ENCODE measurements around the gene RAB37. TPM values are rescaled to one million over a fixed set of nuclear protein-coding genes. Genes with fewer than 3 reads are reported as not detected.

RAB37 gene
- total and polyA plus RNA-seq, 7 experiments from 2014 or later = 23.6 to 58.5 (median 30.7) TPM

DNA sequence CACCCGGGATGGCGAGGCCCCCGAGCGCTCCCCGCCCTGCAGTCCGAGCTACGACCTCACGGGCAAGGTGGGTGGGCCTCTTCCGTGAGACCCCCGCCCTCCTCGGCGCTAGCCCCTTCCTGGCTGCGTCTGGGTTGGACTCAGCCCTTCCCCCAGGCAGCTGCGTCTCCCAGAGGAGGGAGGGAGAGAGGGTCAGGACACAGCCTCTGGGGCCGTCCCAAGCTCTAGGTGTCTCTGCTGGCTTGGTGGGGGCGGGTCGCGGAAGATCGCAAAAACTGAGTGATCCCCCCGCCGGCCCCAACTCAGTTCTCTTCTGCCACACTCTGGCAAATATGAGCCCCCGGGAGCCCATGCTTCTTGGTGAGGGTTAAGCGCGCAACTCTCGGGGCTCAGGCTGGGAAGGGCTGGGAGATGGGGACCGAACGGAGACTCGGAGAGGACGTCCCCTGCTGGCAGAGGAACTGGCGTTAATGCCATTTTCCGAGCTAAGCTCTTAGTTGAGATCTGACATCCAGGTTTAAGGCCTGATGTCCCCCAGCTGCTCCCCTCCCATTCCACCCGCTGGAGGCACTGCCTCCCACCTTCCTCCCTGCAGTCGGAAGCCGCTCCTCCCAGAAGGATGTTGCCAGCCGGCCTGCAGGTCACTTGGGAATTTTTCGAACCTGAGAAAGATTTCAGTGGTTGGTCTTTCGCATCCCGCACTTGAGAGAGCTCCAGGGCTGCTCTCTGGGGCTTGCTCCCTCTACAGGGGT is 419 bp downstream of the RAB37 start:
- peak; percentile 48 for ATAC-seq
- Mint-ChIP-seq H3K4me3 (peak overlapping the region; percentile 85 to 97 (median 92)), H3K4me1 (peaks cover 51 to 63% (median 60%) of the 10 kb centered on the region in 7 donors)

DNA sequence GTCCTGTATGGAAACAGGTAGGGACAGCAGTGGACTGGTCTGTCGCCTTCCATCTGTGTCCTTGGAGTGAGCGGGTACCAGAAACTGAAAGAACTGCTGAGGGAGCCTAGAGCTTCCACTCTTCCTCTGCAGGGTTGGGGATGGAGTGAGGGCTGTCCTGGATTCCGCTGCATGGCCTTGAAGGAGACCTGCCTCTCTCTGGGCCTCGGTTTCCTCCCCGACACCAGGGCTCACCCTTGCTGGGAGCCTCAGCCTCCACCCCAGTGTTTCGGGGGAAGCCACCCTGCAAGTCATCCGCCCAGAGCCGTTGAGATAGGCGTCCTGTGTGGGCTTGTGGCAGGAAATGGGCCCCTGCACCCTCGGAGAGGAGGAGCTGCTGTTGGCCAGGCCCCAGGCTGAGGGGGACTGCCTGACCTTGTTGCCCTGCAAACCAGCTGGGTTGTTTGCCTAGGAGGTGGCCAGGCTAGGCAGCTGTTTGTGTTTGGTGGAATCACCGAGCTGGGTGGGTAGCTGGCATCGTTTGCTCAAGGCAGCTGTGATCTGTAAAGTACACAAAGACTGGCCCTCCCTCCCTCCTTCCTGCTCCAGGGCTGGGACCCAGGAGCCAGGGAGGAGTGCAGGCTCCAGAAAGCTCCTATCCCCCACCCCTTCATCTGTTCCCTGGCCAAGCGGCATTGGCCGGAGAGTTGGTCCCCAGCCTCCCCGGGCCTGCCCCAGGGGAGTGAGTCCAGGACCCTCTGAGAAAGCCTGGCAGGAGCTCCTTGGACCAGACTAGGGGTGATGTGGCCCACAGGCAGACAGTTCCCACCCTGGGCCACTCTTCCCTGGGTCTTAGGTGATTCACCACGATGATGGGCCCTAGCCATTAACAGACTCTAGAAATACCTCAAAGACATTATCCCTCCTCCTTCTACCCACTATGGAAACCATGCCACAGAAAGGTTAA is 1.3 kb downstream of the RAB37 start:
- intact Hi-C loops (cut with micrococcal nuclease) = loop anchor here (1.0 to 10.0 kb wide), 4 partner anchors 10 to 134 kb away; partner anchors contain the start of genes FDXR (in 1 of the 2) and NHERF1 (in 1 of the 2)
- Histone ChIP-seq H3K36me3 (ENCODE audit: control insufficient read depth in 2 of 3, insufficient read depth in 3 of 3, low read length in 3 of 3) (no peaks in the 10 kb centered on the region), H3K9me3 (ENCODE audit: control insufficient read depth in 2 of 3, low read length in 3 of 3) (no peaks in the 10 kb centered on the region), H3K27me3 (ENCODE audit: control insufficient read depth in 2 of 2, insufficient read depth in 2 of 2, low read length in 2 of 2) (no peaks in the 10 kb centered on the region), H3K27ac (ENCODE audit: low read depth, low read length) (peak overlapping the region; percentile 71), H3K4me3 (ENCODE audit: low read length) (peak overlapping the region; percentile 95), H3K4me1 (ENCODE audit: control insufficient read depth in 2 of 2, insufficient read depth in 2 of 2, low read length in 2 of 2) (peaks cover 55% of the 10 kb centered on the region in 2 donors)
- DNase-seq = peak; percentile 51 to 77 (median 68)
- CTCF ChIA-PET = interaction anchor here (0.6 to 6.7 kb wide), 17 partner anchors 8 to 172 kb away, joined by 3 to 166 read pairs (median 7); partner anchors contain the start of gene NAT9
- Mint-ChIP-seq H3K27ac (peak overlapping the region; percentile 79 to 99 (median 93)), H3K9me3 (peaks cover 0 to 2% (median 0%) of the 10 kb centered on the region in 11 donors), H3K27me3 (peaks cover 0 to 17% (median 0%) of the 10 kb centered on the region in 5 donors), H3K36me3 (peaks cover 0 to 19% (median 0%) of the 10 kb centered on the region in 5 donors), H3K4me1 (peaks cover 57 to 71% (median 68%) of the 10 kb centered on the region in 7 donors), H3K4me3 (peak overlapping the region; percentile 85 to 97 (median 92))
- POLR2A ChIA-PET = interaction anchor here (0.5 to 4.6 kb wide), 13 partner anchors 8 to 135 kb away, joined by 3 to 54 read pairs (median 18); partner anchors contain the start of genes FDXR and NAT9
- ATAC-seq = peak; percentile 78

More for the DNA sequence above, 419 bp downstream of the RAB37 start:
- H3K27me3 ChIP-seq (ENCODE audit: control insufficient read depth in 2 of 2, insufficient read depth in 2 of 2, low read length in 2 of 2) = no peaks in the 10 kb centered on the region
- H3K27ac ChIP-seq (ENCODE audit: low read depth, low read length) = peak overlapping the region; percentile 71
- POLR2A ChIA-PET = interaction anchor here (0.5 to 4.6 kb wide), 13 partner anchors 9 to 135 kb away, joined by 3 to 54 read pairs (median 18); partner anchors contain the start of genes FDXR and NAT9
- Mint-ChIP-seq H3K36me3 (peaks cover 0 to 12% (median 0%) of the 10 kb centered on the region in 5 donors), H3K27ac (peak overlapping the region; percentile 79 to 99 (median 93)), H3K9me3 (peaks cover 0 to 2% (median 0%) of the 10 kb centered on the region in 11 donors), H3K27me3 (peaks cover 0 to 17% (median 0%) of the 10 kb centered on the region in 5 donors)
- no peaks in the 10 kb centered on the region for H3K36me3 ChIP-seq (ENCODE audit: control insufficient read depth in 2 of 3, insufficient read depth in 3 of 3, low read length in 3 of 3)
- peaks cover 46 to 47% of the 10 kb centered on the region in 2 donors for H3K4me1 ChIP-seq (ENCODE audit: control insufficient read depth in 2 of 2, insufficient read depth in 2 of 2, low read length in 2 of 2)
- CTCF ChIA-PET = interaction anchor here (0.5 to 6.7 kb wide), 20 partner anchors 9 to 250 kb away, joined by 3 to 166 read pairs (median 4); partner anchors contain the start of genes CDR2L and NAT9
- peak in 5 of 9 donors; percentile 36 to 53 (median 44) for DNase-seq
- H3K9me3 ChIP-seq (ENCODE audit: control insufficient read depth in 2 of 3, low read length in 3 of 3) = no peaks in the 10 kb centered on the region
- H3K4me3 ChIP-seq (ENCODE audit: low read length) = peak overlapping the region; percentile 95
- intact Hi-C loops (cut with micrococcal nuclease) = loop anchor here (1.0 to 10.0 kb wide), 8 partner anchors 11 to 359 kb away; partner anchors contain the start of genes FDXR (in 1 of the 2) and NHERF1 (in 1 of the 2)

DNA sequence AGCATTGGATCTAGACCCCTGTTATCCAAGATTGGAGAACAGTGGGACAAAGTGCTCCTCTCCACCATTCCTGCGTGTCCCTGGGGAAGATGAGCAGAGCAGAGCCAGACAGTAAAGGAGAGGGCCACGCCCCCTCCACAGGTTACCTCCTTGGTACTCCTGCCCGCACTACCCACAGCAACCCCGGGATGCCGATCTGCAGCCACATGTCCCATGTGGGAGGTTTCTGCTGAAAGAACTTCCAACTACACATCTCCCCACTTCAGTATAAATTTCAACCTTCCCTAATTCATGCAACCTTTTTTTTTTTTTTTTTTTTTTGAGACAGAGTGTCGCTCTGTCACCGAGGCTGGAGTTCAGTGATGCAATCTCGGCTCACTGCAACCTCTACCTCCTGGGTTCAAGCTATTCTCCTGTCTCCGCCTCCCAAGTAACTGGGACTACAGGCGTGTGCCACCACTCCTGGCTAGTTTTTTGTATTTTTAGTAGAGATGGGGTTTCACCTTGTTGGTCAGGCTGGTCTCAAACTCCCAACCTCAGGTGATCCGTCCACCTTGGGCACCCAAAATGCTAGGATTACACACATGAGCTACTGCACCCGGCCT is 2.3 kb downstream of the RAB37 start:
- H3K27me3 Mint-ChIP-seq = peaks cover 0 to 11% (median 0%) of the 10 kb centered on the region in 5 donors
- peak overlapping the region; percentile 85 to 97 (median 92) for H3K4me3 Mint-ChIP-seq
- ChIA-PET POLR2A (interaction anchor here (0.6 to 4.6 kb wide), 5 partner anchors 11 to 126 kb away, joined by 4 to 54 read pairs (median 20); partner anchors contain the start of gene NAT9), CTCF (interaction anchor here (1.2 to 6.7 kb wide), 9 partner anchors 7 to 124 kb away, joined by 3 to 166 read pairs (median 18); partner anchors contain the start of gene NAT9)
- no peaks in the 10 kb centered on the region for H3K36me3 ChIP-seq (ENCODE audit: control insufficient read depth in 2 of 3, insufficient read depth in 3 of 3, low read length in 3 of 3)
- peak overlapping the region; percentile 33 for H3K4me3 ChIP-seq (ENCODE audit: low read length)
- H3K27ac Mint-ChIP-seq = peak overlapping the region; percentile 46 to 99 (median 93)
- no peaks in the 10 kb centered on the region for H3K27me3 ChIP-seq (ENCODE audit: control insufficient read depth in 2 of 2, insufficient read depth in 2 of 2, low read length in 2 of 2)
- peak overlapping the region; percentile 71 for H3K27ac ChIP-seq (ENCODE audit: low read depth, low read length)
- H3K4me1 ChIP-seq (ENCODE audit: control insufficient read depth in 2 of 2, insufficient read depth in 2 of 2, low read length in 2 of 2) = peaks cover 65 to 66% of the 10 kb centered on the region in 2 donors
- DNase-seq = no peak
- peaks cover 0 to 26% (median 0%) of the 10 kb centered on the region in 5 donors for H3K36me3 Mint-ChIP-seq
- peaks cover 0 to 2% (median 0%) of the 10 kb centered on the region in 11 donors for H3K9me3 Mint-ChIP-seq
- intact Hi-C loops (cut with micrococcal nuclease) = loop anchor here (2.0 to 10.0 kb wide), 3 partner anchors 55 to 133 kb away; partner anchors contain the start of gene FDXR (in 1 of the 2)
- no peaks in the 10 kb centered on the region for H3K9me3 ChIP-seq (ENCODE audit: control insufficient read depth in 2 of 3, low read length in 3 of 3)
- no peak for ATAC-seq
- peaks cover 68 to 81% (median 76%) of the 10 kb centered on the region in 7 donors for H3K4me1 Mint-ChIP-seq

DNA sequence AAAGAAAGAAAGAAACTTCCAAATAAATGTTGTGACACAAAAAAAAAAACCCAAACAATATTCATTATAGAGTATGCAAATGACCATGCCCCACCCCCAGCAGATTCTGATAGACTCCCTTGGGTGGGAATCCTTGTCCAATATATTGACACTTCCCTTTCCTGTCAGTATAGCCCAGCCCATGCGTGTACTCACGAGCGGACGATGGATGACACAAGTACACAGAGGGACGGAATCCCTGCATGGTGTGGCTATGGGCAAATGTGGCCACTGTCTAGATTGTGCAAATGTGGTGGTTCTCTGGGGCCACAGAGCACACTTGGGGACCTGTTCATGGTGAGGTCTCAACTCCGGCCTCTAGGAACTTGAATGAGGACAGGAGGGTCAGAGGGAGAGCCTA is 3.1 kb downstream of the RAB37 start:
- H3K9me3 ChIP-seq (ENCODE audit: control insufficient read depth in 2 of 3, low read length in 3 of 3) = no peaks in the 10 kb centered on the region
- peaks cover 0 to 4% (median 0%) of the 10 kb centered on the region in 5 donors for H3K27me3 Mint-ChIP-seq
- H3K36me3 ChIP-seq (ENCODE audit: control insufficient read depth in 2 of 3, insufficient read depth in 3 of 3, low read length in 3 of 3) = no peaks in the 10 kb centered on the region
- H3K4me1 Mint-ChIP-seq = peaks cover 69 to 85% (median 75%) of the 10 kb centered on the region in 7 donors
- POLR2A ChIA-PET = interaction anchor here (3.2 to 4.6 kb wide), 3 partner anchors 10 to 36 kb away, joined by 21 to 54 read pairs (median 32); partner anchors contain the start of gene NAT9
- H3K4me3 Mint-ChIP-seq = peak overlapping the region in 9 of 10 donors; percentile 45 to 90 (median 51)
- H3K4me1 ChIP-seq (ENCODE audit: control insufficient read depth in 2 of 2, insufficient read depth in 2 of 2, low read length in 2 of 2) = peaks cover 72 to 74% of the 10 kb centered on the region in 2 donors
- H3K27ac ChIP-seq (ENCODE audit: low read depth, low read length) = peak overlapping the region; percentile 63
- DNase-seq = no peak
- H3K27me3 ChIP-seq (ENCODE audit: control insufficient read depth in 2 of 2, insufficient read depth in 2 of 2, low read length in 2 of 2) = no peaks in the 10 kb centered on the region
- H3K9me3 Mint-ChIP-seq = peaks cover 0 to 2% (median 0%) of the 10 kb centered on the region in 11 donors
- peak overlapping the region; percentile 78 to 99 (median 88) for H3K27ac Mint-ChIP-seq
- H3K36me3 Mint-ChIP-seq = peaks cover 0 to 31% (median 0%) of the 10 kb centered on the region in 5 donors
- ATAC-seq = no peak
- intact Hi-C loops (cut with micrococcal nuclease) = loop anchor here in 1 of 2 donors (5.0 to 10.0 kb wide), 2 partner anchors 217 to 445 kb away; partner anchors contain the start of gene SUMO2
- CTCF ChIA-PET = interaction anchor here (4.1 kb wide), 1 partner anchor 35 kb away, joined by 18 read pairs; the partner anchor contains the start of gene NAT9
- H3K4me3 ChIP-seq (ENCODE audit: low read length) = no peak overlapping the region

DNA sequence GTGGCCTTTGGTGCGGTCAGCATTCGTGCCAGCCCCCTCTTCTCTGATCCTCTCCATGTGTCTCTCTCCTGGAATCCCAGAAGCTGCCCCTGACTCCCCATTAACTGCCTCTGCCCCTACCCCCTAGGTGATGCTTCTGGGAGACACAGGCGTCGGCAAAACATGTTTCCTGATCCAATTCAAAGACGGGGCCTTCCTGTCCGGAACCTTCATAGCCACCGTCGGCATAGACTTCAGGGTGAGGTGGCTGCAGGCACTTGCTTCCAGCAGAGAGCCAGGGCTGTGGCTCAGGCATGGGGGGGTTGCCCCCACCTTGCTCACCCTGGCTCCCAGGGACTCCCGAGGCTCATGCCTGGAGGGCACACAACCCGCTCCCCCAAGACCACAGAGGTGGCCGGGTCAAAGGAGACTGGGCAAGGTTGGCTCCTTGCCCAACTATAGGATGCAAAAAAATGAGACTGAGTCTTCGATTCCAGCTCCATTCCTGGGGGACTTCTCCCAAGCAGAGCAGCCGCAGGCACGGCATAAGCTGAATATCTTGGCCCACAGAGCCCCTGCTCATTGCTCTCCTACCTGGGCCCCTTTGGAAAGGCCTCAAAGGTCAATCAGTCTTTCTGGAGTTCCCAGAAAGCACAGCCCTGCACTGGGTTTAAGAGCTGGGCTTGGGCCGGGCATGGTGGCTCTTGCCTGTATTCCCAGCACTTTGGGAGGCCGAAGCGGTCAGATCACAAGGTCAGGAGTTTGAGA is 3.8 kb downstream of the RAB37 start:
- Histone ChIP-seq H3K27me3 (ENCODE audit: control insufficient read depth in 2 of 2, insufficient read depth in 2 of 2, low read length in 2 of 2) (no peaks in the 10 kb centered on the region), H3K4me3 (ENCODE audit: low read length) (no peak overlapping the region), H3K36me3 (ENCODE audit: control insufficient read depth in 2 of 3, insufficient read depth in 3 of 3, low read length in 3 of 3) (no peaks in the 10 kb centered on the region), H3K27ac (ENCODE audit: low read depth, low read length) (peak overlapping the region; percentile 63), H3K4me1 (ENCODE audit: control insufficient read depth in 2 of 2, insufficient read depth in 2 of 2, low read length in 2 of 2) (peaks cover 75 to 76% of the 10 kb centered on the region in 2 donors), H3K9me3 (ENCODE audit: control insufficient read depth in 2 of 3, low read length in 3 of 3) (no peaks in the 10 kb centered on the region)
- ATAC-seq (no peak), DNase-seq (no peak)
- ChIA-PET CTCF (interaction anchor here (0.7 to 2.5 kb wide), 11 partner anchors 9 to 123 kb away, joined by 3 to 26 read pairs (median 3); no protein-coding TSS in a partner anchor), POLR2A (interaction anchor here (1.3 to 3.2 kb wide), 6 partner anchors 9 to 41 kb away, joined by 3 to 27 read pairs (median 14); no protein-coding TSS in a partner anchor)
- H3K9me3 Mint-ChIP-seq = peaks cover 0 to 2% (median 0%) of the 10 kb centered on the region in 11 donors
- H3K27me3 Mint-ChIP-seq = peaks cover 0 to 4% (median 0%) of the 10 kb centered on the region in 5 donors
- peak overlapping the region; percentile 86 to 99 (median 94) for H3K27ac Mint-ChIP-seq
- peaks cover 0 to 31% (median 0%) of the 10 kb centered on the region in 5 donors for H3K36me3 Mint-ChIP-seq
- intact Hi-C loops (cut with micrococcal nuclease) = loop anchor here in 1 of 2 donors (5.0 to 10.0 kb wide), 2 partner anchors 216 to 444 kb away; partner anchors contain the start of gene SUMO2
- peaks cover 69 to 86% (median 75%) of the 10 kb centered on the region in 7 donors for H3K4me1 Mint-ChIP-seq
- peak overlapping the region in 6 of 10 donors; percentile 77 to 90 (median 85) for H3K4me3 Mint-ChIP-seq

Measured in naive thymus-derived CD4-positive, alpha-beta T cell (primary cell).